NCI-H526 treated with DMSO at 0.1 percent for 48 hours (cell line): ENCODE measurements around the gene TGM2.

ENCODE experiments used
- DNase-seq: peaks from one replicate; lab custom pipeline; 2025; lab: John Stamatoyannopoulos, UW

TGM2 gene

GRCh38 chr20:38177201-38177600 lies 12.1 kb upstream of the TGM2 start:
- DNase-seq = no peak

GRCh38 chr20:38175304-38176180 lies 10.5 kb upstream of the TGM2 start:
- no peak for DNase-seq

GRCh38 chr20:38173237-38174156 lies 8.4 kb upstream of the TGM2 start:
- no peak for DNase-seq

GRCh38 chr20:38172408-38172807 lies 7.3 kb upstream of the TGM2 start:
- no peak for DNase-seq

- no peak for DNase-seq
Measured at GRCh38 chr20:38171675-38172043, 6.6 kb upstream of the TGM2 start.

- no peak for DNase-seq
Measured at GRCh38 chr20:38170826-38171674, 6.0 kb upstream of the TGM2 start.

- DNase-seq = no peak
Measured at GRCh38 chr20:38170219-38170825, 5.3 kb upstream of the TGM2 start.

- no peak for DNase-seq
Measured at GRCh38 chr20:38169636-38170193, 4.6 kb upstream of the TGM2 start.

GRCh38 chr20:38168791-38169589 lies 3.9 kb upstream of the TGM2 start:
- no peak for DNase-seq

- no peak for DNase-seq
Measured at GRCh38 chr20:38167851-38168760, 3.0 kb upstream of the TGM2 start.

- DNase-seq = no peak
Measured at GRCh38 chr20:38167328-38167850, 2.3 kb upstream of the TGM2 start.

- DNase-seq = no peak
Measured at GRCh38 chr20:38166703-38167233, 1.7 kb upstream of the TGM2 start.

- DNase-seq = no peak
Measured at GRCh38 chr20:38165966-38166702, 1.1 kb upstream of the TGM2 start.

GRCh38 chr20:38164624-38165088 lies 414 bp downstream of the TGM2 start:
- no peak for DNase-seq

GRCh38 chr20:38164069-38164468 lies 1.0 kb downstream of the TGM2 start:
- no peak for DNase-seq

GRCh38 chr20:38162878-38163875 lies 1.9 kb downstream of the TGM2 start:
- no peak for DNase-seq

GRCh38 chr20:38162149-38162548 lies 2.9 kb downstream of the TGM2 start:
- DNase-seq = no peak
